HG03097 (cell line): ENCODE results near the gene GTF2H2C.
"Not testable (repeated sequence)": the region's sequence is repeated elsewhere in the genome, so short reads cannot be mapped to it uniquely, and the experiment has no call there.

Experiments
- ATAC-seq: cut with Tn5 transposase; IDR thresholded peaks from one replicate; pipeline ENCODE4 v1.9.1; 2021; ENCODE audit not compliant: unreplicated experiment, low FRiP score

The GTF2H2C gene

DNA sequence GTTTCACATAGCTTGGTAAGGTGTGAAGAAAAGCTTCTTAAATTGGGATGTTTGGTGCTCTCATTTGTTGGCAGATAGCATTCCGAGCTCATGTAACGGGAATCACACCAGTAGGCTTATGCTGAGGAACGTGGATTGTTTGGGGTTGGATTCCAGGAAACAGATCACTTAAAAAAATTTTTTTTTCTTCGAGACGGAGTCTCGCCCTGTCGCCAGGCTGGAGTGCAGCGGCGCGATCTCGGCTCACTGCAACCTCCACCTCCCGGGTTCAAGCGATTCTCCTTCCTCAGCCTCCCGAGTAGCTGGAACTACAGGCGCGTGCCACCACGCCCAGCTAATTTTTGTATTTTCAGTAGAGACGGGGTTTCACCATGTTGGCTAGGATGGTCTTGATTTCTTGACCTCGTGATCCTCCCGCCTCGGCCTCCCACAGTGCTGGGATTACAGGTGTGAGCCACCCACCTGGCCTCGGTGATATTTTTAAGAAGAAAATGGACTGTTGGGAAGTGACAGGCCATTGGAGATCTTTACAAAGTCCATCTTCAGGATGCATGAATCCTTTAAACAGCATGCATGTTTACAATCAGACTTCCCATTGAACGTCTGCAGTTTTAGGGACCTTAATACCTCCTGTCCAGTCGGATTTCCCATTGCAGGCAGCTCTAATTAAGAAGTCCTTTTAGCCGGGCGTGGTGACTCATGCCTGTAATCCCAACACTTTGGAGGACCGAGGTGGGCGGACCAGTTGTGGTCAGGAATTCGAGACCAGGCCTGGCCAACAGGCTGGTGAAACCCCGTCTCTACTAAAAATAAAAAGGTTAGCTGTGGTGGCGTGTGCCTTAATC lies 818 bp downstream of the GTF2H2C start:
- ATAC-seq: not testable (repeated sequence)

- ATAC-seq: not testable (repeated sequence)
These were observed 6.2 kb downstream of the GTF2H2C start for GRCh38 chr5:69566172-69566571.

GRCh38 chr5:69568072-69568471 lies 8.1 kb downstream of the GTF2H2C start:
- ATAC-seq: not testable (repeated sequence)

DNA sequence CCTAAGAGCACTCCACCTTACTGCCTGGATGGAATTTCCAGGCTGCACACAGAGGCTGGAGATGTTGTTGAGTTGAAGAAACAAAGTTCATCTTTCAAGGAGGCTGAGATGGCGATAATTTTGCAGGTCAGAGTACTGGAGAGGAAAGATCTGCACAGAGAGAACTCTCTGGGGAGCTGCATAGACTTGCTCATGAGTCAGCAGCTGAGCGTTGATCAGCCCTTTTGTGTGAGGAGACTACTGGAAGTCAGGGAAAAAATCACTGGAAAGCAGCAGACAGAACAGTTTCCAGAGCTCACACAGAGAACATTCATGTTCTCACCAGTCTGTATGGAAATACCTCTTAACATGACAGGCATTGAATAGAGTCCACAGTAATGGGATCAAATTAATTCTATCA lies 23.4 kb downstream of the GTF2H2C start:
- ATAC-seq: not testable (repeated sequence)

GRCh38 chr5:69596114-69596840 lies 36.3 kb downstream of the GTF2H2C start:
- not testable (repeated sequence) for ATAC-seq

GRCh38 chr5:69601947-69602346 lies 42.0 kb downstream of the GTF2H2C start:
- ATAC-seq: not testable (repeated sequence)

DNA sequence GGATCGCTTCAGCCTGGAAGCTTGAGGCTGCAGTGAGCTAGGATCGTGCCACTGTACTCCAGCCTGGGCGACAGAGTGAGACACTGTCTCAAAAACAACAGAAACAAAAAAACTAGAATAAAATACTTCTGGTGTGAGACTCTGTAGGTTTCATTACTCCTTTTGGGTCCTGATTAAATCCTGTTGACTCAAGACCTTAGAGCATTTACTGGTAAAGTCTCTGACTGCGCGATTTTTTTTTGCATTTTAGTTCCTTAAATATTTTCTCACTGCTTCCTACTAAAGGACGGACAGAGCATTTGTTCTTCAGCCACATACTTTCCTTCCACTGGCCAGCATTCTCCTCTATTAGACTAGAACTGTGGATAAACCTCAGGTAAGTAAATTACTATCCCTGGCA lies 46.8 kb downstream of the GTF2H2C start:
- not testable (repeated sequence) for ATAC-seq

DNA sequence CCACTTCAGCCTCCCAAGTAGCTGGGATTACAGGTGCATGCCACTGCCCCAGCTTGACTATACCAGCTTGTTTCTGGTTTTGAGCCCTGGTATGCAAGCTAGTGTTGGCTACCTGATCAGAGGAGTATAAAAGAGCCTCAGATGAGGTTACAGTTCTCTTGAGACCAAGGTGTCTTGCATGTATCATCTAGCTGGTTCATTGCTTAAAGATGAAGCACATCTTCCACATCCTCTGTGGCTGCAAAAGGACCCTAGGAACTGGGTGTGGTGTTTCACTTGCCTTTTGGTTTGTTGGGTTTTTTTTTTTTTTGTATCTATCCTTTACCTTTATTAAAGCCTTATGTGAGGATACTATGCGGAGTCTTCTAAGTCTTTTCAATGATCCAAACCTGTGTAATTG lies 47.8 kb downstream of the GTF2H2C start:
- not testable (repeated sequence) for ATAC-seq

- ATAC-seq: not testable (repeated sequence)
These were observed 49.0 kb downstream of the GTF2H2C start for GRCh38 chr5:69608861-69609496.

GRCh38 chr5:69614843-69615242 lies 54.9 kb downstream of the GTF2H2C start:
- ATAC-seq: not testable (repeated sequence)

GRCh38 chr5:69631879-69632278 lies 71.9 kb downstream of the GTF2H2C start:
- ATAC-seq: not testable (repeated sequence)
